HepG2 (cell line): ENCODE data around the gene ISG20L2. TPM values are rescaled to one million over a fixed set of nuclear protein-coding genes. Genes with fewer than 3 reads are reported as not detected.

Experiments
- DNMT1 ChIP-seq: sonication (generic); formaldehyde crosslinking; IDR thresholded peaks from 2 replicates; pipeline ENCODE4 v1.5.1; 2020; ENCODE audit warnings: mild to moderate bottlenecking, missing genetic modification reagents
- HNRNPUL1 ChIP-seq: fragments of 200-400 bp; formaldehyde crosslinking; IDR thresholded peaks from 2 replicates; pipeline ENCODE4 v1.6.1; 2017; ENCODE audit warnings: low read depth, mild to moderate bottlenecking, low read length, moderate library complexity
- MBNL3 ChIP-seq: fragments of 250-450 bp; sonication (Bioruptor Pico); conservative IDR thresholded peaks from 2 replicates; pipeline ENCODE4 v1.8.0; 2022; ENCODE audit warnings: mild to moderate bottlenecking, inconsistent platforms
- MYC ChIP-seq: sonication (generic); formaldehyde crosslinking; IDR thresholded peaks from 2 replicates; pipeline ENCODE4 v1.9.0; 2021; ENCODE audit warnings: missing genetic modification reagents, borderline replicate concordance
- NONO ChIP-seq, 2 experiments: fragments of 450-650 bp in 1 of 2; sonication (generic) in 1 of 2; formaldehyde crosslinking in 1 of 2; IDR thresholded peaks in 1 of 2; conservative IDR thresholded peaks in 1 of 2; 2 replicates each; pipeline versions ENCODE4 v1.6.1 to v1.8.0; 2017 to 2022; ENCODE audit warnings: mild to moderate bottlenecking in 1 of 2, missing genetic modification reagents in 1 of 2, moderate library complexity in 1 of 2
- ZFX ChIP-seq: sonication (generic); formaldehyde crosslinking; IDR thresholded peaks from 2 replicates; pipeline ENCODE4 v1.4.0; 2020; ENCODE audit warnings: mild to moderate bottlenecking, low read depth, missing genetic modification reagents, moderate library complexity
- ZFY ChIP-seq: sonication (generic); formaldehyde crosslinking; IDR thresholded peaks from 2 replicates; pipeline ENCODE4 v1.4.0; 2020; ENCODE audit warnings: missing genetic modification reagents
- ZNF143 ChIP-seq: sonication (generic); formaldehyde crosslinking; IDR thresholded peaks from 2 replicates; pipeline ENCODE4 v1.4.0; 2020; ENCODE audit warnings: missing genetic modification reagents
- ZNF230 ChIP-seq: sonication (generic); formaldehyde crosslinking; IDR thresholded peaks from 2 replicates; pipeline ENCODE4 v1.4.0; 2020; ENCODE audit warnings: mild to moderate bottlenecking, missing genetic modification reagents
- ZNF550 ChIP-seq: sonication (generic); formaldehyde crosslinking; IDR thresholded peaks from 2 replicates; pipeline ENCODE4 v1.4.0; 2020; ENCODE audit warnings: mild to moderate bottlenecking, missing genetic modification reagents, borderline replicate concordance
- ZNF572 ChIP-seq: sonication (generic); formaldehyde crosslinking; IDR thresholded peaks from 2 replicates; pipeline ENCODE4 v1.5.1; 2020; ENCODE audit warnings: mild to moderate bottlenecking, missing genetic modification reagents
- polyA plus RNA-seq, 8 experiments: library from polyadenylated mRNA; depleted of rRNA in 3 of 8; stranded (reverse) in 7 of 8; unstranded in 1 of 8; fragments of >200 nt; fragmentation: Illumina TruSeq in 4 of 8; extraction: Trizol in 4 of 8; gene quantifications; 2 replicates each; pipeline versions ENCODE4 v1.2.1 to v1.2.3, GENCODE V29; 2011 to 2016; ENCODE audit warnings: low read depth in 4 of 8, missing spikeins in 1 of 8, mixed read lengths in 1 of 8; ENCODE audit not compliant: insufficient read depth in 1 of 8
- total RNA-seq, 5 experiments: library from RNA; depleted of rRNA; stranded (reverse); fragments of >200 nt; fragmentation: Illumina TruSeq; extraction: Trizol; gene quantifications; 2 replicates each; pipeline ENCODE4 v1.2.3, GENCODE V29; 2016; ENCODE audit warnings: low read depth in 1 of 5
- TF ChIP-seq, protein P1 (sequence below): sonication (generic); formaldehyde crosslinking; IDR thresholded peaks from 2 replicates; pipeline ENCODE4 v1.8.0; 2022; ENCODE audit warnings: low read depth, missing genetic modification reagents

ISG20L2 gene
- total and polyA plus RNA-seq, 2 of the 13 experiments (the other 11 are each of a cell fraction or from before 2014, with no cell fraction given): 19.8 to 21.3 TPM

DNA sequence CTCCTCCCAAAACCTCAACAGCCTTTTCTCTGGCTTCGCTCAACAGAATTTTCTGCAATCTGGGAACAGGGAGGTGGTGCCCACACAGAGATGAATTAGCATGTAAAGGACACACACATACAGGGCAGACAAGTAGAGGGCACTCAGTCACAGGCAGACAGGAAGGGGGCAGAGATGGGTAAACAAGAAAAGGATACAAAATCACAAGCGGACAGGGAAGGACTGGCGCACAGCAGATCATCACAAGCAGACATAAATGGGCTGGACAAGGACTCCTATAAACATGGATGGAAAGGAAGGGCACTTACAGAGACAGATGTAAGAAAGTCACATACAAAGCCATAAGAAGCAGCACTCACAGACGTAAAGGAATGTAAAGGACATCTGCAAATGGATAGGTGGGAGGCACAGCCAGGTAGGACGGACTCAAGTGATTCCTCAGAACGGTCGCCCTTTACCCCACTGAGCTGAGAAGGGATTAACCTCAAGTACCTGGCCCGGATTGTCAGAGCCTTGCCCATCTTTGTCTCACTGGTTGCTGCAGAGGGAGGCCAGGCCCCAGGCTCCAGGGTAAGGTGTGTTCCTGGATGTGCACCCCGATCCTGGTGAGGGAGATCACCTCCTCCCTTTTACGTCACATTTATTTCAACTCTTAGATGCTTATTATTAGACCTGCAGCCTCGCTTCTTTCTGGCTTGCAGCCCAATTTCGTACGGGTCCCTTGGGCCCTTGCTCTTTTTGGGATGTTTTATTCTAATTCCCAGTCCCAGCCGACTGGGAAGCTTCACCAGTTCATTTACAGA, 37.9 kb upstream of the ISG20L2 start (continued):
- TF ChIP-seq ZFX (CRISPR knock-in tag): no peak
- TF ChIP-seq NONO (IDR thresholded peaks at IDR 0.05): no peak
- TF ChIP-seq NONO (CRISPR knock-in tag; conservative IDR thresholded peaks at IDR 0.05): no peak
- no peak for TF ChIP-seq ZFY (CRISPR knock-in tag)
- TF ChIP-seq ZNF550 (CRISPR knock-in tag): no peak
- no peak for TF ChIP-seq MYC
- TF ChIP-seq ZNF230 (CRISPR knock-in tag): 0 out of 2 replicates have a peak, but pooled peaks have one; percentile 33
- TF ChIP-seq ZNF143 (CRISPR knock-in tag): no peak
- TF ChIP-seq ZNF572 (CRISPR knock-in tag): no peak
- TF ChIP-seq MBNL3 (CRISPR knock-in tag): no peak
- TF ChIP-seq DNMT1 (CRISPR knock-in tag): no peak
- TF ChIP-seq, protein P1, sequence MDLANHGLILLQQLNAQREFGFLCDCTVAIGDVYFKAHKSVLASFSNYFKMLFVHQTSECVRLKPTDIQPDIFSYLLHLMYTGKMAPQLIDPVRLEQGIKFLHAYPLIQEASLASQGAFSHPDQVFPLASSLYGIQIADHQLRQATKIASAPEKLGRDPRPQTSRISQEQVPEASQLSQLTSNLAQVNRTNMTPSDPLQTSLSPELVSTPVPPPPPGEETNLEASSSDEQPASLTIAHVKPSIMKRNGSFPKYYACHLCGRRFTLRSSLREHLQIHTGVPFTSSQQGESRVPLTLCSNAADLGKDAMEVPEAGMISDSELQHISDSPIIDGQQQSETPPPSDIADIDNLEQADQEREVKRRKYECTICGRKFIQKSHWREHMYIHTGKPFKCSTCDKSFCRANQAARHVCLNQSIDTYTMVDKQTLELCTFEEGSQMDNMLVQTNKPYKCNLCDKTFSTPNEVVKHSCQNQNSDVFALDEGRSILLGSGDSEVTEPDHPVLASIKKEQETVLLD: no peak
- no peak for TF ChIP-seq HNRNPUL1
- TF ChIP-seq, all 625 proteins: peak for 37
